Stimulated activated CD4-positive, alpha-beta T cell treated with anti-CD3 and anti-CD28 coated beads, Interleukin-1b, Interleukin-23, amount 100 ng/mL, for 4 hours (primary cell): ENCODE measurements around the gene ME3.

Experiments used
- DNase-seq, 2 donors: peaks; one replicate each; pipeline ENCODE4 v3.0.0-alpha.2; 2020; ENCODE audit warnings: low read depth in 2 of 2

Gene ME3

DNA sequence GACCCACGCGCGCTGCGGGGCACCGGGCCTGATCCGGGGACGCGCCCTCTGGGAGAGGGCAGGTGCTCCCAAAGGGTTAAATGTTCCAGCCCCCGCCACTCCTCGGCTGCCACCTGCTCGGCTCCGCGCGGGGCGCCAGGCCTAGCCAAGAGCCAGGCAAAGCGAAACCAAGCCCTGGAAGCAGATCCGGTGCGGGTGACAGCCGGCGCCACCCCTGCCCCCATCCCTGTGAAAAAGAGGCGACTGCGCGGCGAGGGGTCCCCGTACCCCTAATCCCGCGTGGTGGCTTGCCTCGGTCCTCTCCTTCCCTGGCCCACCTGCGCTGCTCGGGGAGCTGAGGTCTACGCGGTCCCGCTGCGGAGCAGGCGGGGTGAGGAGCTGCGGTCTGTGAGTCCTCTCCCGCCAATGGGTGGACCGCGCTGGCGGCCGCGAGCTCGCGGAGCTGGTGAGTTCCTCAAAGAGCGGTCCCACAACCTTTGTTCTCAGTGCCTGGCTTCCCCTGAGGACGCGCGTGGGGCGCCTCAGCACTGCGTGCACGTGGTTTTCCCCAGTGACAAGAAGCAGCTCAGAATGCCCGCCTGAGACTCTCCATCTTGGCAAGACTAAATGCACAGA, at the start of gene ME3:
TSS of gene ME3 (minus strand) at position 610 of the 615 bp plus-strand sequence.
- DNase-seq: peak; percentile 37 to 50

DNA sequence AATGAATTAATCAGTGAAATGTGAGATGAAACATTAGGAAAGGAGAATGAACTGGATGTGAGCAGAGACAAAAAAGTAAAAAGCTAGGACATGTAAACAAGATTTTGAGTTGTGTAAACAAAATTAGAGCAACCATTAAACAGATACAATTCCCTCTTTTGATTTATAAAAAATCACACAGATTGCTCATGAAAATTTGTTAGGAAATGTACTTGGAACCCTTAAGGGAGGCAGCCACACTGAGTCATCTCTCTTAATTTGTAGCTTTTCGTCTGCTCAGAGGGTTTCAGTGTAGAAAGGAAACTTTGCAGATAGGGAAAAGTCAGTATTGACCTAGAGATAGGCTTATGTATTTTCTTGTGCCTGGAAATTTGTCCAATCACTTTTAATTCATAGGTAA, 49.6 kb upstream of the ME3 start:
- DNase-seq: no peak

DNA sequence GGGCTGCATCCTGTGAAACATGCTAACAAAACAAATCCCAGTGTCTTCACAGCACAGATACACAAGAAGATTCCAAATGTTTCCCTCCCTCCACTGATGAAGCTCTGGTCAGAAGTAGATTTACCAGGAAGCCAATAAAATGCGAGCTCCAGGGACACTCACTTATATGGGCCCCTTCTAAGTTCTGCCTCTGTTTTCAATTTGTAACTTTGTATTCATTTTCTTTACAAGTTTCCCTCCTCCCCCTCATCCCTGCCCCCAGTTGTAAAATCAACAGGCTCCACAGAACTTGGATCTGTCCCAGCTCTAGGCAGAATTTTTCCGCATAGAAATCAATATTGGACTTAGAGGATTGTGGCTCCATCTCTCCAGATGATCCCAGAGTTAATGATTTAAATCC, 48.1 kb upstream of the ME3 start:
- DNase-seq: no peak

DNA sequence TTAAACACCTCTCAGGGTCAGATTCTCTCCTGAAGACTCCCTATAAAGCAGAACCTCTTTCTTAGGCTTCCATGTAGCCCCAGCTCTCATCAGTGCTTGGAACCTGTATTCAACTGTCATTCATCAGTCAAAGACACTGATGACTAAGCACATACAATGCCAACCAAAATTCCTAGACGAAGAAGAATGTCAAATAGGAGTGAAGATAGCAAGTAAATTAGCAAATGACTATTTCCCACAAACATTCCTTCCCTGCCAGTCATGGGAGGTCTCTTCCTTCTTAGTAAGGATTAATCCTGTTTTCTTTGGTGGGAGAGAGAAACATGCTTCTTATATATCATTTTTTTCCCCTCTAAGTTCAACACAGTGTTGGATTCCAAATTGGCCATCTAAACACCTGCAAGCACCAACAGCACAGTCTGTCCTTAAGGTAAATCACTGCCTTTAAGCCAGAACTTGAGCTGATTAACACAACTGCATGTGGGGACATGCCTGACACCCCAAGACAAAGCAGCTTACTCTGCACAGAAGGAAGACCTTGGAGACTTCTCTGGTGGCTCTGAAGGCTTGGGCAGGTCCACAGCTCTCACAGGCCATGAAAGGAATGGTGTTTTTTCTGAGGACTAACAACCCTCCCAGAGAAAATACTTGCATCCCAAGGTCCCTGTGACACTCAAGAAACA, 47.5 kb upstream of the ME3 start:
- DNase-seq: no peak

DNA sequence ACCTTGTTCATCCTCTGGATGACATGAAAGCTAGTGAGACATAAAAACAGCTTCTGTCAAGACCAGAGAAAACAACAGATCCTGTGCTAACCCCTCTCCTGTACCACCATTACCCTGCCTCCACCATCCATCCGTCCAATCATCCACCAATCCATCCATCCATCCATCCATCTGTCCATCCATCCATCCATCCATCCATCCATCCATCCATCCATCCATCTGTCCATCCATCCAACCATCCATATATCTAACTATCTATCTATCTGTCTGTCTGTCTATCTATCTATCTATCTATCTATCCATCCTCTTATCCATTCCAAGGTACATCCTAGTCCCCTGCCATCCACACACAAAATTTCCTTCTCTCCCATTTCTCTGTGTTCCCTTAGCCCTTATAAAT, 46.6 kb upstream of the ME3 start:
- no peak for DNase-seq

DNA sequence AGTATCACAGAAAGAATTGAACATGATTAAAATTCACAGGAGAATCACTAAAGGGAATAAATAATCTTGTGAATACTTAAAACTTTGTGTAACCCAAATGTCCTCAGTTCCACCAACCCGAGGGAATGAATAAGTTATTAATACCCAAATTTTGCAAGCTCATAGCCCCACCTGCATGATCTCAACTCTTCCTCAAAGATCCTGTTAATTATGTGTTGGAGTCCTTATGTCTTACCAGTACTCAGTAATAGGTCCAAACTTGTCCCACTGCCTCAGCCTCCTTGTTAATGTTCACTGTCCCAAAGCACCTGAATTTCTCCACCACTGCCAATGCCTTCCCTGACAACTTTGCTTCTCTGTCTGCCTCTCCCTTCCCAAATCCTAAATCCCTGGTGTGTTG, 46.1 kb upstream of the ME3 start:
- no peak for DNase-seq

DNA sequence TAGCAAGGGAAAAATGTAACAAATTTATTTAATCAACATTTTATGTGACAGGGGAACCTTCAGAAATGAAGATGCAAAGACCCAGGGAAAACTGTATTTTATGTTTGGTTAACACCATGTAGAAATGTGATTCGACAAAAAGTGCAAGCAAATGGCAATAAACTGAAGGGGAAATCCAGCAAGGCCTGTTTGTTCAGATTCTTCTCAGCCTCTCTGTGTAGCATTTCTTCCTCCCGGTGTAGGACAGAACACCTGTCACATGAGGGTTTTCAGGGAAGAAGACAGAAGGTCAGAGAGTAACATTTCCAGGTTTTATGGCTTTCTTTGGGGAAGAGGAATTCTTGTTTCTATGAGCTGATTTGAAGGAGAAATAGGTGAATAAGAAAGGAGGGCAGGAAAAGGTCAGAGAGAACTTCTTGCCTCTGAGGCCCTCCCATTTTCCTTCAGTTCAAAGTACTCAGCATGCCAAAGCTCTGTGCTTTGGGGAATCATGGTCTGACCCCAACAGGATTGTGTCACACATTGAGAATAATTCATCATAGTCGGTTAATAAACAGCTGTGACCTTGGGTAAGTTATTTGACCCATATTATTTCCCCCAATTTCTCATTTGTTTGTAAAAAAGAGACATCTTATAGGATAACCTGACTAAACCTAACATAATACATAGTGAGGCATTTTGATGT, 45.5 kb upstream of the ME3 start:
- DNase-seq: no peak

DNA sequence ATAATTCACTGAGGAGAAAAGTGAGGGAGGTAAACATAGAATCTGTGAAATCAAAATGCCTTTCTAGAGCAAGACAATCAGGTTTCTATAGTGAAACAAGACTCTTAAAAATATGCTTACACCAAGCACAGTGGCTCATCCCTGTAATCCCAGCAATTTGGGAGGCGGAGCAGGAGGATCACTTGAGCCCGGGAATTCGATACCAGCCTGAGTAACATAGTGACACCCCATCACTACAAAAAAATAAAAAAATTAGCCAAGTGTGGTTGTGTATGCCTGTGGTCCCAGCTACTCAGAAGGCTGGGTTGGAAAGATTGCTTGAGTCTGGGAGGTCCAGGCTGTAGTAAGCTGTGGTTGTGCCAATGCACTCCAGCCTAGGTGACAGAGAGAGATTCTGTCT, 43.2 kb upstream of the ME3 start:
- no peak for DNase-seq

DNA sequence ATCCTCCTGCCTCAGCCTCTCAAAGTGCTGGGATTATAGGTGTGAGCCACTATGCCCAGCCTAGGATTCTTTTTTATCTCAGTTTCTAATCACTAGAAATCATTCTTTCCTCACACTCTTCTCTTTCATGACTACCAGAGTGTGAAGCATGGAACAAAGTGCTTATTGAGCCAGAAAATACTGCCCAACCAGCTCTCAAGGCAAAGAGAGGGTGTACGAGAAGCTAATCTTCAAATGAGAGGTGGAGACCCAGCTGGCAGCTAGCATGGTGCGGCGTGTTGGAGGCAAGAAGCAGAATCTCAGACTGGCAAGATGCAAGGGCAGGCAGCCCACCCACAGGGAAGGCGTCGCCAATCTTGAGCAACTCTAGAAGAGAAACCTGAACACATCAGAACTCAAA, 41.1 kb upstream of the ME3 start:
- DNase-seq: no peak

DNA sequence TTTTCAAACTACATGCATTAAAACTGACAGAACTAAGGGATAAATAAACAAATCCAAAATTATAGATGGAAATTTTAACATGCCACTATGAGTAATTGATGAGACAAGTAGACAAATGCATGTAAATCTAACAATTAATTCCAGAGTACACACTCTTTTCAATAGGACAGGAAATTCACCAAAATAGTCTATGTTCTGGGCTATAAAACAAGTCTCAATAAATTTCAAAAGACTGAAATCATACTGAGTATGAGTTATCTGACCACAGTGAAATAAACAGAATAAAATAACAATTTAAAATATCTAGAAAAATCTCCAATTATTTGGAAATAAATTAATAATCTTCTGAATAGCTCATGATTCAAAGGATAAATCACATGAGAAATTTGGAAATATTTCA, 38.5 kb upstream of the ME3 start:
- no peak for DNase-seq

DNA sequence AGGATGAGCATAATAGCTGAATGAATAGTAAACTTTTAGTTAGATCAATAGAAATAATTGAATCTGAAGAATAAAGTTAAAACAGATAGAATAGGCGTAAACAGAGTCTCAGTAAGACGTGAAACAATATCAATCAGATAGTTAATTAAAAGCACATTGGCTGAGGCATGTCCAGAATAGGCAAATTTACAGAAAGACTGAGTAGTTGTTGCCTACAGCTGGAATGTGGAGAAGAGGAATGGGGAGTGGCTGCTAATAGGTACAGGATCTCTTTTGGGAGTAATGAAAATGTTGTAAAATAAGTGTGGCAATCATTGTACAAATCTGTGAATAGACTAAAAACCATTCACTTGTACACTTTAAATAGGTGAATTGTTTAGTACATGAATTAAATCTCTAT, 36.3 kb upstream of the ME3 start:
- DNase-seq: no peak

DNA sequence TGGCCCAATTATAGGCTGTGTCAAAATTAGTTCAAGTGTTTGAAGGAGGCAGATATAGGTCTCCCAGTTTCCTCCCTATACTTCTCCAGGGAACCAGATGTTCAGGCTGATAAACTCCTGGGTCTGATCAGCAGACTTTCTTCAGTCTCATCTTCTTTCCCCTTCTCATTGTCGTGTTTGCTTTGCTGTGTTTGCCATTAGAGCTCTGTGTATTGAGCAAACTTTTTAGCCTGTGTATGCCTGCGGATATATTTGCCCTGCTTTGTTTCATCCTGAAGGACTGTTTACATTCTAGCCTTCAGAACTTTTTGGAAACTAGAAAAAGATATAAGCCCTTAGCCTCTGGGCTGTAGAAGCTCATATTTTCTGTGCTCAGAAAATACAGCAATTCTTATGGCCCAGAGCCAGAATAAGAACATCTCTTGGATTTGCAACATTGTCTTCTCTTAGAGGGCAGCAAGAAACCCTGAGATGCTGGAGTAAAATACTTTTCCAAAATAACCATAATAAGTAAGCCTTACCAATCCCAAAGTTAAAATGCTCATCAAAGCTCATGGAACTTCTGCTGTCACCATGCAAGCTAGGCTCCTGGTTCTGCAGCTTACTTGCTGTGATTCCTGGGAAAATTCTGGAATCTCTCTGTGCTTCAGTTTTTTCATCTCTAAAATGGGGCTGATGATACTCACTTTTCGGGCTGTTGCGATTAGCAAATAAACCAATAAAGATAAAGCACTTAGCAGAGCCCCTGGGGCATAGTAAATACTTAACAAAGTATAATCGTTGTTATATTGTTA, 34.1 kb upstream of the ME3 start:
- no peak for DNase-seq

DNA sequence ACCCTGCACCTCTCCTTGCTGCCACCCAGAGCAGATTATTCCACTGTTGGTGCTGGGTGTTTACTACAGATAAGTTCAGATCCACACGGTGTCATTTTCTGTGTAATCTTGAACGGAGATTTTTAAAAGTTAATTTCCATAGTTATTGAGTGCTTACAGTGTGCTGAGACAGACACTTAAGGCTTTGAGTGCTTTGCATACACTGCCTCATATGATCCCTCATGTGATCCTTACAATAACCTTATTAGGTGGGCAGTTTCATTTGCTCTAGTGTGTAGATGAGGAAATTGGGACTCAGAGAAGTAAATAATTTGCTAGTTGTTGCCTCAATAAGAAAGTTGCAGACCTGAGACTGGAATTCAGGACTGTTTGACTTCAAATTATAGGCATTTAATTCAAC, 32.3 kb upstream of the ME3 start:
- DNase-seq: no peak

DNA sequence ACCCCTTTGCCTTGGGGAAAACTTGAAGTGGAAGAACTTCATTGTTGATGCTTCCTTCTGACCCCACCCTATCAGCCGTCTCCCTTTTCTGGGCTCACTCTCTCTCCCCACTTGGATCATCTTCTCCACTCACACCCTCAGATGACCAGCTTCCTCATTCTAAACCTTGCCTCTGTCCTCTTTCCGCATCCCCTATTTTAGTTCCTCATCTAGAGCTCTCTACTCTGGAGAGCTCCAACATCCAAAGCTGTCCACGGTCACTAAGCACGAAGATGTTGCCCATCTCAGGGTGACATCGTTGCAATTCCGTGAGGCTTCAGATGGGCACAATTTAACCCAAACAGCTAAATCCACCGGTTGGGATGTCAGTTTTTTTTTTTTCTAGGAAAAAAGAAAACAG, 31.6 kb upstream of the ME3 start:
- DNase-seq: no peak

DNA sequence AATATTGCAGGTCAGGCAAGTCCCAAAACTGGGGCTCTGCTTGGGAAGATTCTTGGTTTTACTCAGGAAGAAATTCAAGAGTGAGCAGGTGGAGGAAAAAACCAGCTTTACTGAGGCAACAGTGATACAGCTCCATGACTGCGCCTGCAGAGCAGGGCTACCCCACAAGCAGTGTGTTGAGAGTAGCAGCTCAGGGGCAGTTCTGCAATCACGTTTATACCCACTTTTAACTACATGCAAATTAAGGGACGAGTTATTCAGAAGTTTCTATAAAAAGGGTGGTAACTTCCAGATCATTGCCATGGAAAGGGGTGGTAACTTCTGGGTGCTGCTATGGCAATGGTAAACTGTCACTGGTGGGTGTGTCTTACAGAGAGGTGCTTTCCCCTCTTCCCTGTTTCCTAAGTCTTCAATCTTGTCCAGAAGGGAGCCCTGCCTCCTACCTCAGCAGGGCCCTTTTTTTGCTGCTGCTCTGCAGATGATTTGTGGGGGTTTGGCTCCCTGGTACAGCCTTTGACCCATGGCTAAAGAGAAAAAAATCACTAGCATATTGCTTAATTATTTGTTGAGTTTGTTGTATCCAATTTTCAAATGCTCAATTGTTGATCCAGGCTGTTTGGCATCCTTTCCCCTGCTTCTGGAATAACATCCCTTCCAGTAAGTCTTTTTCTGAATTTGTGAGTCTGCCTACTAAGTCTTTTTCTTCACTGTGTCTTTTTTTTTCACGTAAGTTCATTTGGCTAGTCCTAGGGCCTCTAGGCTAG, 30.0 kb upstream of the ME3 start:
- DNase-seq: no peak

DNA sequence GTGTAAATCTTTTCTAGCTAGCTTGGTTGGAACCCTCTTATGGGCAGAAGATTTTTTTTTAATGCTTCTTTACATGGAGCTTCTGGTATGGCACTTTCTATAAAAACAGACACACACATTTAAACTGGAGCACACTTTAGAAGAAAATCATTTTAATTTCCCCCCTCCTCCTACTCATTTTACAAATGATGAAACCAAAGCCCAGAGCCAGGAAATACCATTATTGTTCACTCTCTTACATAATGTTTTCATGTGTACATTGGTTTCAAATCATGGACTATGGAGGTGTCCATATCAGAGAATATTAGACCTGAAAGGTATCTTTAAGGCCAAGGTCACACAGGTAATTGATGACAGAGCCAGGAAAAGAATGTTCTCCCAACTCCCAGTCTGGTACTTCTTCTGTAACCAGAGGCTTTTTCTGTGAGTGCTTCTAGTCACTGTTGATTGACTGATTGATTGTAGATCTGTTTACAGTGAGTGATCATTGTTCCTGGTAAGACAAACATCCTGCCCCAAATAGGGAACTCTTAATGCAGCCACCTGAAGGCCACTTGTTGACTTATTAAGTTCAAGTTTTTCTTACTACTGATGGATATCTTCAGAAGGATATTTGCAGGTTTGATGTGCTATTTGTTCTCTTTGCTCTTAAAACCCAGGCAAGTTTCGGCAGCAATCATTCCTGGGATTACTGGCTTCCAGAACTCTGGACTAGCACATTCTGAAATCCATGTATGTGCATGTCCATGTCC, 26.8 kb upstream of the ME3 start:
- no peak for DNase-seq

DNA sequence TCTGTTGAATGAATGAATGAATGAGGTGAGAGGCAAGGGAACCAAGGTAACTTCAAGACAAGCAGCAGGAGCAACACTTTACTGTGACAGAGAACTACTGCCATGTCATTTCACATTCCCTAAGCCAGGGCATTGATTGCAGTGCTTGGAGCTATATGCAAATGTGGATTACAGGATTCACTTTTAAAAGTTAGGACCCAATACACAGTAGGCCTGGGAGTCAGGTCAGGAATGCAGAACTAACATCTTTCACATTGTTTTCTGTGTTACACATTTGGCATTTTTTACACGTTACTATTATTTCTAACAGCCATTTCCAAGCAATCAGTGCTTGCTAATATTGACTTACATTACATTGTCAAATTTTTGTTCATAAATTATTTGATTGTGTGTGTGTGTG, 26.2 kb upstream of the ME3 start:
- DNase-seq: no peak

DNA sequence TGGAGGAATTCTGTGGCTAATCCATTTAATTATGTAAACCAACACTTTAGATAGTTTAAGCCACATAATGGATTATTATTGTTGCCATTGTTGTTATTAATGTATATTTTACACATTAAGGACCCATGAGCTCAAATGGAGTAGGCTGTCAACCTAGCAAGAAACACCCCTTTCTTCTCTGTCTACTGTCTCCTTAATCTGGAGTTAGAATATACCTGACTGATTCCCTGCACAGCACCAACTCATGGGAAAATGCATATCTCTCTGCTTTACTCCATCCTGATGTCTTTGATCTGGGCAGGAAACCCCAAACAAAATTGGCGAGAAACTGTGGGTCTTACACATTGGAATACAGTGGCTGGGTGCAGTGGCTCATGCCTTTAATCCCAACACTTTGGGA, 24.0 kb upstream of the ME3 start:
- no peak for DNase-seq

DNA sequence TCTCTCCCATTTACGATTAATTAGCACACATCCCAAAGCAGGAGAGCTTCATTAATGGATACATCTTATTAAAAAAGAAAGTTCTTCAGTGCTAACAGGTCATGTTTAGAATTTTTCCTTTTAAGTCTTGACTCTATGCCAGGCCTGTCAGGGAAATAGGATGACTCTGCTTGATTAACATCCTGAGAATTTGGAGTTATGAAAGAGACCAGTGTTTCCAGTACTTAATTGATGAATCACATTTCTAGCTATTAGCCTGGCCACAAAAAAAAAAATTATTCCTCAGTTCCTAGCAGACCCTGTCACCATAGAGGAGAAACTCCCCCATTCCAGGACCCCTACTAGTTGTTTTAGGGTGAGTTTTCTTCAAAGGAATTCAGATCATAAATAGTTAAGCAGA, 23.6 kb upstream of the ME3 start:
- no peak for DNase-seq

DNA sequence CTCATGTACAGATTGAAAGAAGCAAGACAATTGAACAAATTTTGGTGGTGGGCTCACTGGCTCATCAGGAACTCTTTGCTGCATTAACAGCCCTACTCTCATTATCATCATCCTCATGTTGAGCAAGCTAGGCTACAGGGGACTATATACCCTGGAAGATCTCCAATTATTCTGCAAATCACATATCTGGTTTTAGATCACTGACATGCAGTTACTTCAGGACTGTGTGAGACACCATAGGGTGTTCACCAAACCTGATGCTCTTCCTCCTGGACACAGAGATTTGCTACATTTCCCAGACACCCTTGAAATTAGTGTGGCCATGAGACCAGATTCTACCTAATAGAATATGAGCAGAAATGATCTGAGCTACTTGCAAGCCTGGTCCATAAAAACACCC, 23.0 kb upstream of the ME3 start:
- no peak for DNase-seq

DNA sequence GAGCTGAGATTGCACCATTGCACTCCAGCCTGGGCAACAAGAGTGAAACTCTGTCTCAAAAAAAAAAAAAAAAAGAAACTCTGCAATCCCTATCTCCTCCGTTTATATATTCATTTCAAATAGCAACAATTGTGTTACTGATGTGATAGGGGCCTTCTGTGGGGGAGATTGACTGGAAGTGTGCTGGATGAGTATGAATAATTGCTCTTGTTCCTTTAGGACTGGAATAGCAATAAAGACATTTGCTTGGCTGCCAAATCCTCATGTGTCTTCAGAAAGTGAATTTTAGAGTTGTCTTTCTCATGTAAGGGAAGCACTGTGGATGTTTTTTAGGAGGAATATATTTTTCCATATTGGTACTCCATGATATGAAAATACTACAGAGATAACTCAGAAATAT, 21.1 kb upstream of the ME3 start:
- no peak for DNase-seq
